ENCODE results near the gene PLS1.
"Not testable (repeated sequence)": the region's sequence is repeated elsewhere in the genome, so short reads cannot be mapped to it uniquely, and the experiment has no call there.

Gene PLS1

GRCh38 chr3:142680710-142681109 lies 84.5 kb downstream of the PLS1 start:
- no peak for DNase-seq (ENCODE audit: low read depth in 2 of 2, low spot score in 1 of 2)

- DNase-seq (ENCODE audit: low read depth in 2 of 2, low spot score in 1 of 2), result no peak
Observed at GRCh38 chr3:142690613-142691012, 94.4 kb downstream of the PLS1 start.

- DNase-seq (ENCODE audit: low read depth in 2 of 2, low spot score in 1 of 2), result no peak
Observed at GRCh38 chr3:142691527-142691926, 95.3 kb downstream of the PLS1 start.

GRCh38 chr3:142693136-142693853 lies 97.1 kb downstream of the PLS1 start:
- no peak for DNase-seq (ENCODE audit: low read depth in 2 of 2, low spot score in 1 of 2)

- no peak for DNase-seq (ENCODE audit: low read depth in 2 of 2, low spot score in 1 of 2)
Observed at GRCh38 chr3:142694225-142694624, 98.0 kb downstream of the PLS1 start.

GRCh38 chr3:142705198-142705597 lies 109.0 kb downstream of the PLS1 start:
- no peak for DNase-seq (ENCODE audit: low read depth in 2 of 2, low spot score in 1 of 2)

GRCh38 chr3:142706321-142707127 lies 110.3 kb downstream of the PLS1 start:
- DNase-seq (ENCODE audit: low read depth in 2 of 2, low spot score in 1 of 2), result no peak

GRCh38 chr3:142709207-142709606 lies 113.0 kb downstream of the PLS1 start:
- DNase-seq (ENCODE audit: low read depth in 2 of 2, low spot score in 1 of 2), result no peak

GRCh38 chr3:142714882-142715281 lies 118.7 kb downstream of the PLS1 start:
- not testable (repeated sequence) for DNase-seq (ENCODE audit: low read depth in 2 of 2, low spot score in 1 of 2)

- DNase-seq (ENCODE audit: low read depth in 2 of 2, low spot score in 1 of 2), result no peak
Observed at GRCh38 chr3:142716102-142716501, 119.9 kb downstream of the PLS1 start.

- DNase-seq (ENCODE audit: low read depth in 2 of 2, low spot score in 1 of 2), result no peak
Observed at GRCh38 chr3:142723665-142723967, 127.4 kb downstream of the PLS1 start.

- peak; percentile 18 to 42 for DNase-seq (ENCODE audit: low read depth in 2 of 2, low spot score in 1 of 2)
Observed at GRCh38 chr3:142723968-142724681, 127.9 kb downstream of the PLS1 start, which contains the start of gene TRPC1. Gene TRPC1 (plus strand): TSS chr3:142724034. CDS start chr3:142724560, 526 bp downstream.

GRCh38 chr3:142724682-142725356 lies 128.6 kb downstream of the PLS1 start:
- DNase-seq (ENCODE audit: low read depth in 2 of 2, low spot score in 1 of 2), result no peak

GRCh38 chr3:142725357-142725739 lies 129.2 kb downstream of the PLS1 start:
- DNase-seq (ENCODE audit: low read depth in 2 of 2, low spot score in 1 of 2), result no peak

GRCh38 chr3:142726017-142726416 lies 129.8 kb downstream of the PLS1 start:
- no peak for DNase-seq (ENCODE audit: low read depth in 2 of 2, low spot score in 1 of 2)

GRCh38 chr3:142732066-142732465 lies 135.9 kb downstream of the PLS1 start:
- no peak for DNase-seq (ENCODE audit: low read depth in 2 of 2, low spot score in 1 of 2)

- no peak for DNase-seq (ENCODE audit: low read depth in 2 of 2, low spot score in 1 of 2)
Observed at GRCh38 chr3:142734834-142735233, 138.6 kb downstream of the PLS1 start.

GRCh38 chr3:142735462-142735861 lies 139.3 kb downstream of the PLS1 start:
- DNase-seq (ENCODE audit: low read depth in 2 of 2, low spot score in 1 of 2), result no peak

- no peak for DNase-seq (ENCODE audit: low read depth in 2 of 2, low spot score in 1 of 2)
Observed at GRCh38 chr3:142738396-142738795, 142.2 kb downstream of the PLS1 start.

GRCh38 chr3:142746646-142747045 lies 150.5 kb downstream of the PLS1 start:
- no peak for DNase-seq (ENCODE audit: low read depth in 2 of 2, low spot score in 1 of 2)

- DNase-seq (ENCODE audit: low read depth in 2 of 2, low spot score in 1 of 2), result not testable (repeated sequence)
Observed at GRCh38 chr3:142750531-142750930, 154.3 kb downstream of the PLS1 start.

All from stimulated activated CD8-positive, alpha-beta memory T cell treated with anti-CD3 and anti-CD28 coated beads, Interleukin-4, amount 100 ng/mL, for 1 hour (primary cell).